Activated CD4-positive, alpha-beta T cell treated with anti-CD3 and anti-CD28 coated beads, Interleukin-2, amount 10 ng/mL, durations not matched to agents 24 days and 14 days (primary cell): ENCODE measurements around the gene CTDSP1. TPM values are rescaled to one million over a fixed set of nuclear protein-coding genes. Genes with fewer than 3 reads are reported as not detected.

ENCODE experiments used
- total RNA-seq: library from RNA; stranded (reverse); gene quantifications from 2 replicates; pipeline ENCODE4 v1.2.3, GENCODE V29; 2022

Gene CTDSP1
- total RNA-seq, 1 donor from 2014 or later = 103 TPM

Other genes with a start within 250 kb of the CTDSP1 start
- not detected in 2 replicates for gene CXCR1, start 232.9 kb upstream of the CTDSP1 start, total RNA-seq
- 515 and 516 TPM in 2 replicates for gene ARPC2, start 182.7 kb upstream of the CTDSP1 start, total RNA-seq
- 0.40 and 0.68 TPM in 2 replicates for gene GPBAR1, start 138.9 kb upstream of the CTDSP1 start, total RNA-seq
- 85.3 and 89.0 TPM in 2 replicates for gene AAMP, start 129.7 kb upstream of the CTDSP1 start, total RNA-seq
- gene PNKD, start 129.3 kb upstream of the CTDSP1 start, total RNA-seq = 15.0 and 21.5 TPM in 2 replicates
- 62.6 and 63.1 TPM in 2 replicates for gene TMBIM1, start 107.4 kb upstream of the CTDSP1 start, total RNA-seq
- not detected in 2 replicates for gene CATIP, start 43.0 kb upstream of the CTDSP1 start, total RNA-seq
- gene SLC11A1, start 17.6 kb upstream of the CTDSP1 start, total RNA-seq = 0.12 and 0.19 TPM in 2 replicates
- gene VIL1, start 19.3 kb downstream of the CTDSP1 start, total RNA-seq = not detected in 2 replicates
- gene USP37, start 168.5 kb downstream of the CTDSP1 start, total RNA-seq = 45.0 and 45.5 TPM in 2 replicates
- gene CNOT9, start 169.0 kb downstream of the CTDSP1 start, total RNA-seq = 131 and 134 TPM in 2 replicates
- 0.26 and 0.52 TPM in 2 replicates for gene PLCD4, start 208.0 kb downstream of the CTDSP1 start, total RNA-seq